Mammary epithelial cell (primary cell): Measurements from ENCODE around the gene FOXJ2.

Experiments
- EZH2 ChIP-seq: IDR thresholded peaks from 2 replicates; pipeline ENCODE4 v1.6.1; 2012; ENCODE audit warnings: low read length, inconsistent platforms, borderline replicate concordance
- TF ChIP-seq, protein P1 (sequence below), 2 donors: IDR thresholded peaks in 1 of 2; conservative IDR thresholded peaks in 1 of 2; 2 replicates each; pipeline ENCODE4 v1.5.1; 2011 to 2012; ENCODE audit warnings: inconsistent platforms in 2 of 2, low read length in 2 of 2, mild to moderate bottlenecking in 2 of 2, control low read depth in 1 of 2, low read depth in 1 of 2; ENCODE audit not compliant: insufficient read depth in 1 of 2; ENCODE audit errors: extremely low read depth in 1 of 2

DNA sequence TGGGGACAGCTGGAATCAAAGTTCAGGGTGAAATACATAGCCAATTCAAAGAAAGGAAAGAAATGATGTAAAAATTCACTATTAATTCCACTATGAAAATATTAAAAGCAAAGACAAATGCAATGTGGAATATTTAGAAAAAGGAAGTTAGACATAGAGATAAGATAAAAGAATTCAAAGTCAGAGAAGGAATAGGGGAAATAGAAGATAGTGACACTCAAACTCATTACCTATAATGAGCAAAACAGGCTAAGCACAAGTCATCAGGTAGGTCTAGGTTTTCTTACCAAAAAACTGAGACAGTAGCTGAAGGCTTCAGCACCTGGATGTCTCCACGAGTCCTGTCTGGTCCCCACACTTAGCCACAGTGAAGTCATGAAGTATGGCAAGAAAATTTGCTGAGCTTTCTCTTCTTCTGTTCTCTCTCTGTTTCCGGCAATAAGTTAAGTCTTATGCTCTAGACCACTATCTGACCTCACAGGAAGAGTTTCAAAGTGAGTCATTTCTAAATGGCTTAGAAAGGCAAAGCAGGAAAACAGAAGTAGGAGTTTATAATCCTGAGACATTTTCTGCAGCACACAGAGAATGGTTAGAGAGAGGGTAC lies 33.6 kb downstream of the FOXJ2 start, which contains the start of gene C3AR1:
- TF ChIP-seq, protein P1, sequence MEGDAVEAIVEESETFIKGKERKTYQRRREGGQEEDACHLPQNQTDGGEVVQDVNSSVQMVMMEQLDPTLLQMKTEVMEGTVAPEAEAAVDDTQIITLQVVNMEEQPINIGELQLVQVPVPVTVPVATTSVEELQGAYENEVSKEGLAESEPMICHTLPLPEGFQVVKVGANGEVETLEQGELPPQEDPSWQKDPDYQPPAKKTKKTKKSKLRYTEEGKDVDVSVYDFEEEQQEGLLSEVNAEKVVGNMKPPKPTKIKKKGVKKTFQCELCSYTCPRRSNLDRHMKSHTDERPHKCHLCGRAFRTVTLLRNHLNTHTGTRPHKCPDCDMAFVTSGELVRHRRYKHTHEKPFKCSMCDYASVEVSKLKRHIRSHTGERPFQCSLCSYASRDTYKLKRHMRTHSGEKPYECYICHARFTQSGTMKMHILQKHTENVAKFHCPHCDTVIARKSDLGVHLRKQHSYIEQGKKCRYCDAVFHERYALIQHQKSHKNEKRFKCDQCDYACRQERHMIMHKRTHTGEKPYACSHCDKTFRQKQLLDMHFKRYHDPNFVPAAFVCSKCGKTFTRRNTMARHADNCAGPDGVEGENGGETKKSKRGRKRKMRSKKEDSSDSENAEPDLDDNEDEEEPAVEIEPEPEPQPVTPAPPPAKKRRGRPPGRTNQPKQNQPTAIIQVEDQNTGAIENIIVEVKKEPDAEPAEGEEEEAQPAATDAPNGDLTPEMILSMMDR (conservative IDR thresholded peaks at IDR 0.05 in 1 of 2, IDR thresholded peaks at IDR 0.05 in 1 of 2; ENCODE audit: extremely low read depth in 1 of 2, insufficient read depth in 1 of 2, low read depth in 1 of 2, low read length in 2 of 2): no peak
- no peak for TF ChIP-seq EZH2
